Mesodermal cell (in vitro differentiated cells): ENCODE data around the gene TAF1B.

Source experiments
- H3K27ac ChIP-seq: 2 replicates; pipeline ENCODE4 v1.7.0; 2013; ENCODE audit warnings: mild to moderate bottlenecking, low read depth, low read length, moderate library complexity; ENCODE audit not compliant: severe bottlenecking
- H3K36me3 ChIP-seq: 2 replicates; pipeline ENCODE4 v1.7.1; 2013; ENCODE audit warnings: mild to moderate bottlenecking, low read length, moderate library complexity; ENCODE audit not compliant: control insufficient read depth, insufficient read depth
- H3K4me1 ChIP-seq: one replicate; pipeline ENCODE4 v1.7.1; 2013; ENCODE audit warnings: mild to moderate bottlenecking, low read length; ENCODE audit not compliant: insufficient read depth, control insufficient read depth, poor library complexity, severe bottlenecking
- H3K4me3 ChIP-seq: 2 replicates; pipeline ENCODE4 v1.7.0; 2013; ENCODE audit warnings: low read length, control low read depth, mild to moderate bottlenecking; ENCODE audit not compliant: insufficient read depth, poor library complexity, severe bottlenecking; ENCODE audit errors: extremely low read depth
- H3K9me3 ChIP-seq: 2 replicates; pipeline ENCODE4 v1.7.1; 2013; ENCODE audit warnings: mild to moderate bottlenecking, low read length, moderate library complexity; ENCODE audit not compliant: control insufficient read depth
- WGBS, 2 experiments: methylation state at CpG; one replicate each; pipeline ENCODE4 v1.1.5; 2013; ENCODE audit warnings: missing lambda C conversion rate in 2 of 2; ENCODE audit not compliant: insufficient coverage in 2 of 2; 5-methylcytosine and 5-hydroxymethylcytosine counted together

The TAF1B gene

GRCh38 chr2:9800975-9801726 lies 42.1 kb upstream of the TAF1B start:
- no peak overlapping the region for H3K4me3 ChIP-seq
- H3K9me3 ChIP-seq, result peaks cover 8% of the 10 kb centered on the region
- peak overlapping the region; percentile 89 for H3K27ac ChIP-seq
- WGBS, 2 experiments, result 83 to 91% methylated on average over 15 to 24 of the region's 25 CpGs
- H3K36me3 ChIP-seq, result no peaks in the 10 kb centered on the region
- peaks cover 30% of the 10 kb centered on the region for H3K4me1 ChIP-seq

- H3K4me3 ChIP-seq, result no peak overlapping the region
- 91 to 92% methylated on average over 8 of the region's 8 CpGs for WGBS, 2 experiments
- peak overlapping the region; percentile 89 for H3K27ac ChIP-seq
- peaks cover 8% of the 10 kb centered on the region for H3K9me3 ChIP-seq
- H3K36me3 ChIP-seq, result no peaks in the 10 kb centered on the region
- H3K4me1 ChIP-seq, result peaks cover 30% of the 10 kb centered on the region
Observed at GRCh38 chr2:9802576-9802993, 40.7 kb upstream of the TAF1B start.

- Histone ChIP-seq H3K4me3 (no peak overlapping the region), H3K9me3 (peaks cover 8% of the 10 kb centered on the region), H3K36me3 (no peaks in the 10 kb centered on the region), H3K4me1 (peaks cover 30% of the 10 kb centered on the region), H3K27ac (peak overlapping the region; percentile 0)
- 84 to 90% methylated on average over 14 to 17 of the region's 17 CpGs for WGBS, 2 experiments
Observed at GRCh38 chr2:9803023-9803805, 40.1 kb upstream of the TAF1B start.

GRCh38 chr2:9805435-9806297 lies 37.6 kb upstream of the TAF1B start:
- Histone ChIP-seq H3K9me3 (peaks cover 8% of the 10 kb centered on the region), H3K4me1 (peaks cover 29% of the 10 kb centered on the region), H3K36me3 (no peaks in the 10 kb centered on the region), H3K4me3 (no peak overlapping the region), H3K27ac (no peak overlapping the region)
- 82 to 95% methylated on average over 8 of the region's 8 CpGs for WGBS, 2 experiments

- H3K4me3 ChIP-seq, result no peak overlapping the region
- H3K27ac ChIP-seq, result no peak overlapping the region
- H3K4me1 ChIP-seq, result peaks cover 23% of the 10 kb centered on the region
- H3K36me3 ChIP-seq, result no peaks in the 10 kb centered on the region
- peaks cover 8% of the 10 kb centered on the region for H3K9me3 ChIP-seq
- 88 to 100% methylated on average over 1 of the region's 1 CpG for WGBS, 2 experiments
Observed at GRCh38 chr2:9806298-9806610, 37.0 kb upstream of the TAF1B start.

- peaks cover 8% of the 10 kb centered on the region for H3K9me3 ChIP-seq
- peaks cover 19% of the 10 kb centered on the region for H3K4me1 ChIP-seq
- no peak overlapping the region for H3K4me3 ChIP-seq
- no peaks in the 10 kb centered on the region for H3K36me3 ChIP-seq
- WGBS, 2 experiments, result 92 to 96% methylated on average over 11 to 12 of the region's 12 CpGs
- no peak overlapping the region for H3K27ac ChIP-seq
Observed at GRCh38 chr2:9806656-9807055, 36.6 kb upstream of the TAF1B start.

GRCh38 chr2:9807056-9807455 lies 36.2 kb upstream of the TAF1B start:
- Histone ChIP-seq H3K4me1 (peaks cover 18% of the 10 kb centered on the region), H3K9me3 (peaks cover 8% of the 10 kb centered on the region)
- WGBS, 2 experiments, result 93 to 95% methylated on average over 14 to 15 of the region's 15 CpGs

GRCh38 chr2:9807555-9808305 lies 35.5 kb upstream of the TAF1B start:
- 85 to 96% methylated on average over 7 to 8 of the region's 13 CpGs for WGBS, 2 experiments

More at GRCh38 chr2:9807056-9807455, 36.2 kb upstream of the TAF1B start:
- Histone ChIP-seq H3K4me3 (no peak overlapping the region), H3K27ac (no peak overlapping the region), H3K36me3 (no peaks in the 10 kb centered on the region)

GRCh38 chr2:9808334-9809063 lies 34.8 kb upstream of the TAF1B start:
- Histone ChIP-seq H3K4me3 (no peak overlapping the region), H3K9me3 (peaks cover 8% of the 10 kb centered on the region), H3K27ac (no peak overlapping the region), H3K36me3 (no peaks in the 10 kb centered on the region), H3K4me1 (peaks cover 12% of the 10 kb centered on the region)
- whole genome bisulfite sequencing, 2 experiments, result 87 to 100% methylated on average over 4 to 11 of the region's 19 CpGs

More at GRCh38 chr2:9807555-9808305, 35.5 kb upstream of the TAF1B start:
- no peaks in the 10 kb centered on the region for H3K36me3 ChIP-seq
- H3K4me1 ChIP-seq, result peaks cover 16% of the 10 kb centered on the region
- peaks cover 8% of the 10 kb centered on the region for H3K9me3 ChIP-seq
- no peak overlapping the region for H3K4me3 ChIP-seq
- no peak overlapping the region for H3K27ac ChIP-seq
